LNCaP clone FGC (cell line): ENCODE data around the gene TBX6.
A peak's percentile ranks its signal among the peaks of the same experiment; 100 is the strongest.

Experiments used
- DNase-seq: peaks from one replicate; pipeline ENCODE4 v3.0.0-alpha.2; 2011; ENCODE audit warnings: low read depth
- H3K4me3 ChIP-seq: 2 replicates; pipeline ENCODE4 v1.5.1; 2011; ENCODE audit warnings: mild to moderate bottlenecking, low read depth, low read length, control low read depth
- CTCF ChIP-seq: IDR thresholded peaks from 2 replicates; pipeline ENCODE4 v1.5.1; 2012; ENCODE audit warnings: mild to moderate bottlenecking; ENCODE audit not compliant: control insufficient read depth, insufficient read depth; ENCODE audit errors: extremely low read depth

The TBX6 gene

GRCh38 chr16:30096862-30097563, 5.3 kb upstream of the TBX6 start:
- no peak for DNase-seq
- H3K4me3 ChIP-seq: peak overlapping the region; percentile 51
- no peak for TF ChIP-seq CTCF

GRCh38 chr16:30096105-30096861, 4.6 kb upstream of the TBX6 start, which contains the start of gene YPEL3:
Gene YPEL3 (minus strand): TSS chr16:30096213. CDS start chr16:30095482, 731 bp downstream.
- peak; percentile 41 for DNase-seq
- no peak for TF ChIP-seq CTCF
- peak within 1 kb of the TSS; percentile 53 for H3K4me3 ChIP-seq

- no peak for DNase-seq
- H3K4me3 ChIP-seq: peak overlapping the region; percentile 53
- TF ChIP-seq CTCF: no peak
Observed at GRCh38 chr16:30095166-30096078, 3.7 kb upstream of the TBX6 start.

- H3K4me3 ChIP-seq: no peak overlapping the region
- no peak for TF ChIP-seq CTCF
- no peak for DNase-seq
Observed at GRCh38 chr16:30094541-30095165, 2.9 kb upstream of the TBX6 start.

- no peak for DNase-seq
- TF ChIP-seq CTCF: no peak
Observed at GRCh38 chr16:30092373-30093010, 768 bp upstream of the TBX6 start.

GRCh38 chr16:30090610-30091331, 953 bp downstream of the TBX6 start:
- no peak overlapping the region for H3K4me3 ChIP-seq
- no peak for DNase-seq
- no peak for TF ChIP-seq CTCF

More at GRCh38 chr16:30092373-30093010, 768 bp upstream of the TBX6 start:
- peak overlapping the region; percentile 62 for H3K4me3 ChIP-seq
